PFSK-1 (cell line): ENCODE measurements around the gene SLC5A10.

Experiments used
- POLR2AphosphoS5 ChIP-seq: IDR thresholded peaks from 2 replicates; pipeline ENCODE4 v1.6.1; 2012; ENCODE audit warnings: low read depth, mild to moderate bottlenecking, control low read depth, low read length, moderate library complexity
- TF ChIP-seq, protein P1 (sequence below), 2 experiments: IDR thresholded peaks; 2 replicates each; pipeline versions ENCODE4 v1.6.1 to v1.8.0; 2011 to 2012; ENCODE audit warnings: low read depth in 2 of 2, low read length in 2 of 2, control low read depth in 1 of 2, inconsistent platforms in 1 of 2, mild to moderate bottlenecking in 1 of 2, moderate library complexity in 1 of 2; ENCODE audit not compliant: insufficient read depth in 1 of 2

DNA sequence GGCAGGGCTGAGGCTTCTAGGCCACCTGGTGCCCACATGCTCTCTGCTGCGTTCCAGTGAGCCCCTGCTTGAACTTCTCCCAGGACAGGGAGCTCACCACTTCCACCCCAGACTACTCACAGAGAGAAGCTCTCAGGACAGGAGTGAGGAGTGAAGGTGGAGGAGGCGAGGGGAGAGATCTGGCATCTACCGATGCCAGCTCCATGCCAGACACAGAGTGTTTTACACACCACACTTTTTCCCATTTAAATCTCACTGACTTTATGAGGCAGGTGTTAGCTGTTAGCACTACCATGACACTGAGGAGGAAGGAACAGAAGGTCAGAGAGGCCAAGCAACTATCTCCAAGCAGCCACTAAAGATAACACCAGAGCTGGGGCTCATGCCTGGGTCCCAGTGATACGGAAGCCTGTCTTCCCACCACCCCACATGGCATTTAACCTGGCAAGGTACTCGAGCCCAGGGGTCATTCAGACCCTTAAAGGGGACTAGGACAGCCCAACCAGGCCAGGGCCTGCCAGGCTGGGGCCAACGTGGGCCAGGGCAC lies 45.8 kb downstream of the SLC5A10 start:
- TF ChIP-seq, protein P1, sequence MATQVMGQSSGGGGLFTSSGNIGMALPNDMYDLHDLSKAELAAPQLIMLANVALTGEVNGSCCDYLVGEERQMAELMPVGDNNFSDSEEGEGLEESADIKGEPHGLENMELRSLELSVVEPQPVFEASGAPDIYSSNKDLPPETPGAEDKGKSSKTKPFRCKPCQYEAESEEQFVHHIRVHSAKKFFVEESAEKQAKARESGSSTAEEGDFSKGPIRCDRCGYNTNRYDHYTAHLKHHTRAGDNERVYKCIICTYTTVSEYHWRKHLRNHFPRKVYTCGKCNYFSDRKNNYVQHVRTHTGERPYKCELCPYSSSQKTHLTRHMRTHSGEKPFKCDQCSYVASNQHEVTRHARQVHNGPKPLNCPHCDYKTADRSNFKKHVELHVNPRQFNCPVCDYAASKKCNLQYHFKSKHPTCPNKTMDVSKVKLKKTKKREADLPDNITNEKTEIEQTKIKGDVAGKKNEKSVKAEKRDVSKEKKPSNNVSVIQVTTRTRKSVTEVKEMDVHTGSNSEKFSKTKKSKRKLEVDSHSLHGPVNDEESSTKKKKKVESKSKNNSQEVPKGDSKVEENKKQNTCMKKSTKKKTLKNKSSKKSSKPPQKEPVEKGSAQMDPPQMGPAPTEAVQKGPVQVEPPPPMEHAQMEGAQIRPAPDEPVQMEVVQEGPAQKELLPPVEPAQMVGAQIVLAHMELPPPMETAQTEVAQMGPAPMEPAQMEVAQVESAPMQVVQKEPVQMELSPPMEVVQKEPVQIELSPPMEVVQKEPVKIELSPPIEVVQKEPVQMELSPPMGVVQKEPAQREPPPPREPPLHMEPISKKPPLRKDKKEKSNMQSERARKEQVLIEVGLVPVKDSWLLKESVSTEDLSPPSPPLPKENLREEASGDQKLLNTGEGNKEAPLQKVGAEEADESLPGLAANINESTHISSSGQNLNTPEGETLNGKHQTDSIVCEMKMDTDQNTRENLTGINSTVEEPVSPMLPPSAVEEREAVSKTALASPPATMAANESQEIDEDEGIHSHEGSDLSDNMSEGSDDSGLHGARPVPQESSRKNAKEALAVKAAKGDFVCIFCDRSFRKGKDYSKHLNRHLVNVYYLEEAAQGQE (IDR thresholded peaks at IDR 0.05; ENCODE audit: insufficient read depth in 1 of 2, low read depth in 2 of 2, low read length in 2 of 2): no peak
- no peak for TF ChIP-seq POLR2AphosphoS5
